Neutrophil (primary cell): ENCODE data around the gene KLHL29.

Source experiments
- H3K27ac ChIP-seq: fragments of 200-600 bp; sonication (generic); 2 replicates; pipeline ENCODE4 v1.5.1; 2016; ENCODE audit warnings: mild to moderate bottlenecking, moderate library complexity
- H3K27me3 ChIP-seq: fragments of 200-600 bp; sonication (generic); 2 replicates; pipeline ENCODE4 v1.6.0; 2016; ENCODE audit warnings: mild to moderate bottlenecking
- H3K36me3 ChIP-seq: fragments of 200-600 bp; sonication (generic); 2 replicates; pipeline ENCODE4 v1.5.1; 2017
- H3K4me1 ChIP-seq, 2 experiments: fragments of 200-600 bp in 1 of 2; sonication (generic) in 1 of 2; 1 replicate in 1 of 2; 2 replicates in 1 of 2; pipeline versions ENCODE4 v1.5.1 to v1.6.1; 2013 to 2016; ENCODE audit warnings: low read depth in 1 of 2, low read length in 1 of 2, mild to moderate bottlenecking in 1 of 2, moderate library complexity in 1 of 2; ENCODE audit not compliant: control insufficient read depth in 1 of 2, insufficient read depth in 1 of 2
- H3K4me3 ChIP-seq, 2 experiments: fragments of 200-600 bp in 1 of 2; sonication (generic) in 1 of 2; 1 replicate in 1 of 2; 2 replicates in 1 of 2; pipeline ENCODE4 v1.5.1; 2013 to 2016; ENCODE audit warnings: low read depth in 1 of 2, low read length in 1 of 2, mild to moderate bottlenecking in 1 of 2, moderate library complexity in 1 of 2
- H3K9me3 ChIP-seq: fragments of 200-600 bp; sonication (generic); 2 replicates; pipeline ENCODE4 v1.5.1; 2016
- CTCF ChIP-seq: fragments of 200-600 bp; sonication (generic); IDR thresholded peaks from 2 replicates; pipeline ENCODE4 v1.5.1; 2016; ENCODE audit warnings: antibody characterized with exemption

KLHL29 gene

DNA sequence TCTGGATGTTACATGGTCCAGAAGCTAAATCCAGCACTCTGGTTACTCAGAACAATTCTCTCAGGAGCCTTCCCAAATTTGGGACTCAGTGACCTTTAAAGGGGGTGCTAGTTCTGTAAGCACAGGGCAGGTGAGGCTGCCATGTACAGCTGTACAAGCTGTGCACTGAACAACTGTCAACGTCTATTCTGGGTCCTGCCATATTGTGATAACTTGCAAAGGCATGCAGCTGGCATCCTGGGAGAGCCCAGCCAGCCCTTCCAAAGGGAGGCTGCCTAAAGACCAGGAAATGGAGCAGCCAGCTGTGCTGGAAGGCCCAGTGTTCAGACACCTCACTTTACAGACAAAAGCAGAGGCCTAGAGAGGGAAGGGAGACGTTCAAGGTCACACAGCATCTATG is 204.8 kb downstream of the KLHL29 start:
- H3K27me3 ChIP-seq: peaks cover 36% of the 10 kb centered on the region
- no peaks in the 10 kb centered on the region for H3K9me3 ChIP-seq
- H3K4me1 ChIP-seq: no peaks in the 10 kb centered on the region
- H3K36me3 ChIP-seq: no peaks in the 10 kb centered on the region
- TF ChIP-seq CTCF: no peak
- H3K27ac ChIP-seq: no peak overlapping the region
- no peak overlapping the region for H3K4me3 ChIP-seq

DNA sequence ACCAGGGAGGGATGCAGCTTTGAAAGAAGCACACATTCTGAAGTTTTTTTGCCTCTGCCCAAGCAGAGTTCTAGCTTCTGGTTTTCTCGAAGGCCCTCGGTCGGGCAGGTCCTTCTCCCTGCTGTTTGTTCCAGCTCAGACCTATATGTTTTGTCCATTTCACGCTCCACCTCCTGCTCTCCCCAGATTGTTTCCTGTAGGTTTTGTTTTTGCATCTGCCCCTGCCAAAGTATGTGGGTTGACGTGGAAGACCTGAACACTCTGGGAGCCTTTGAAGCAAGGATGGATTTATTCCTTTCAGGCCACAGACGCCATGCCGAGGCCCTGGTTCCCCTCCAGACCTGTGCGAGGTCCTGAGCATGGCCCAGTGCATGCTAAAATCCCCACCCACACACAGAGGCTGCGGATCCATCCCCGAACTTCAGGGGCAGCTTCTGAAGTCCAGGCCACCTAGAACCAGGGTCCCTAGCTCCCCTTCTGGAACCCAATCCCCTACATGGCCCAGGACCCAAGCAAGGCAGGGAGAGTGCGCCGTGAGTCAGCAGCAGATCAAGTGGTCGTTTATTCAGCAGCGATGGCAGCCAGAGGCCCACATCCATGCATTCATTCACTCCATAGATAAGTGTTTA is 205.4 kb downstream of the KLHL29 start:
- TF ChIP-seq CTCF: no peak
- H3K27ac ChIP-seq: no peak overlapping the region
- no peaks in the 10 kb centered on the region for H3K4me1 ChIP-seq
- H3K36me3 ChIP-seq: no peaks in the 10 kb centered on the region
- no peaks in the 10 kb centered on the region for H3K9me3 ChIP-seq
- H3K4me3 ChIP-seq: no peak overlapping the region
- peaks cover 43% of the 10 kb centered on the region for H3K27me3 ChIP-seq

GRCh38 chr2:23591111-23591510 is 206.1 kb downstream of the KLHL29 start:
- no peaks in the 10 kb centered on the region for H3K36me3 ChIP-seq
- H3K9me3 ChIP-seq: no peaks in the 10 kb centered on the region
- peaks cover 50% of the 10 kb centered on the region for H3K27me3 ChIP-seq
- H3K4me3 ChIP-seq: no peak overlapping the region
- H3K27ac ChIP-seq: no peak overlapping the region
- no peak for TF ChIP-seq CTCF
- H3K4me1 ChIP-seq: no peaks in the 10 kb centered on the region

GRCh38 chr2:23592061-23592685 is 207.2 kb downstream of the KLHL29 start:
- H3K4me3 ChIP-seq: no peak overlapping the region
- H3K9me3 ChIP-seq: no peaks in the 10 kb centered on the region
- no peaks in the 10 kb centered on the region for H3K36me3 ChIP-seq
- TF ChIP-seq CTCF: no peak
- peaks cover 52% of the 10 kb centered on the region for H3K27me3 ChIP-seq
- no peak overlapping the region for H3K27ac ChIP-seq
- H3K4me1 ChIP-seq: no peaks in the 10 kb centered on the region

GRCh38 chr2:23592898-23593751 is 208.1 kb downstream of the KLHL29 start:
- Histone ChIP-seq H3K36me3 (no peaks in the 10 kb centered on the region), H3K27me3 (peaks cover 47% of the 10 kb centered on the region), H3K4me1 (no peaks in the 10 kb centered on the region), H3K4me3 (no peak overlapping the region), H3K27ac (no peak overlapping the region), H3K9me3 (no peaks in the 10 kb centered on the region)
- TF ChIP-seq CTCF: no peak
